Measurements from ENCODE around the gene DGCR6L.
"Not testable (repeated sequence)": the region's sequence is repeated elsewhere in the genome, so short reads cannot be mapped to it uniquely, and the experiment has no call there.

The DGCR6L gene

DNA sequence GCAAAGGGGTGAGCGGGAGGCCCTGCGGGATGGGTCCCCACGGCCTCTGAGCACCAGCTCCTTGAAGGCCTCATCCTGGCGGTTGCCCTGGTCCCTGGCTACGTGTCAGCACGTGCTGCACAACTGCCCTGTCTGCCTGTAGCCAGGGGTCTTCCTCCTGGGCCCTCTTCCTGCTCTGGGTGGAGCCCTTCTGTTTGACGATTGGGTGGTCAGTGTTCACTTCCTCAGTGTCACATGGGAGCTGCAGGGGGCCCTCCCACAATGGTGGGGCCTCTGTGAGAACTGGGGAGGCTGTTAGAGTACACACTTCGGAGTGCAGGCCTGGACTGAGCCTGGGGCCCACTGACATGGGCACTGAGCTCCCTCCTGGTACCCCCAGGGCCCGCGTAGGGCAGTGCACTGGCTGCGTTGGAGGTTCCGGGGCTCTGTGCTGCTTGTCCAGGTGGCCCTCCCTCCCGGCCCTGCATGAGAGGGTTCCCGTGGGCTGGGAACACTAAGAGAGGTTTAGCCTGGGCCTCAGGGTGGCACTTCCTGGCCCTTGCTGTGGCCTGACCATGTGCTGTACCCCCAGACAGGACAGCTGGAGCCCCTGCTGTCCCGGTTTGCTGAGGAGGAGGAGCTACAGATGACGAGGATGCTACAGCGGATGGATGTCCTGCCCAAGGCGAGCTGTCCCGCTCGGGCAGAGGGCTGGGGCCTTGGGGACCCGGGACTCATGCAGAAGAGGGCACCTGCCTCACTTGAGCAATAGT is 13.8 kb downstream of the DGCR6L start:
- H3K4me3 ChIP-seq (ENCODE audit: low read length): no peak overlapping the region
- no peak for DNase-seq (ENCODE audit: low read depth)
- no peak for TF ChIP-seq CTCF (conservative IDR thresholded peaks at IDR 0.05; ENCODE audit: low read depth, low read length)

DNA sequence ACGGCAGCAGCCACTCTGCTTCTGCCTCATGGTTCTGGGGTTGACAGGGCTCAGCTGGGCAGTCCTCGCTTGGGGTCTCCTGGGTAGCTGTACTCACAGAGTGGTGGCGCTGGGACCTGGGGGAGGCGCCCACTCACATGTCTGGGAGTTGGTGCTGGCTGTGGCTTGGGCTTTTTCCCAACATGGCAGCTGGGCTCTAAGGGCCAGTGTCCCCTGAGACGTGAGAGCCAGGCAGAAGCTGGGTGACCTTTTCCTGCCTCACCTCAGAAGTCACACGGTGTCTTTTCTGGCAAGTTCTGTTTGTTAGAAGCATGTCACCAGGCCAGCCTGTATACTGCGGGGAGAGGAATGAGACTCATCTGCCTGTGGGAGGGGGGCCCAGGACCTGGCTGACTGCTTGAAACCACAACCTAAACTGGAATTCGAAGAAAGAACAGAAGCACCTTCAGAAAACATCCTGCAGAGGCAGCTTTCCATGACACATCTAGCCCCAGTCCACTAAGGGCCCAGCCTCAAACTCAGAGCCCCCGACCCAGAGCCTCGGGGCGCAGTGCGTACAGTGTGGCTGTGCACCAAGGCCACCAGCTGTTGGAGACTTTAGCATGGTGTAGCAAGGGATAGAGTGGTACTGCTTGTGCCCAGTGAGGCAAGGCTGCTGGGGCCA is 14.5 kb downstream of the DGCR6L start:
- not testable (repeated sequence) for H3K4me3 ChIP-seq (ENCODE audit: low read length); DNase-seq (ENCODE audit: low read depth)

- H3K4me3 ChIP-seq (ENCODE audit: low read length): no peak overlapping the region
- DNase-seq (ENCODE audit: low read depth): no peak
- no peak for TF ChIP-seq CTCF (conservative IDR thresholded peaks at IDR 0.05; ENCODE audit: low read depth, low read length)
Observed at GRCh38 chr22:20304646-20305045, 15.2 kb downstream of the DGCR6L start.

DNA sequence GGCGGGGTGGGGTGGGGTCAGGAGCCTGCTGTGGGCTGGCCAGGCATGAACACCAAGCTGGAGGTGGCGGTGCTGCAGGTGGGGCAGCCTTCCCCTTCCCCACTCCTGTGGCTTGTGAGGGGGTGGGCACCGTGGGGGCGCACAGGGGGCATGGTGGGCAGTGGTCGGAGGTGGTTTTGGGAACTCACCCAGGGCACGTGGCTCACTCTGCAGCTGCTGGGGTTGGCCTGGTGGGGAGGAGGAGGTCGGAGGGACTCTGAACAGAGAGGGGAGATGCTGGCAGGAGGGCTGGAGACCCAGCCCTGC is 16.7 kb downstream of the DGCR6L start:
- H3K4me3 ChIP-seq (ENCODE audit: low read length); DNase-seq (ENCODE audit: low read depth): not testable (repeated sequence)

- TF ChIP-seq CTCF (conservative IDR thresholded peaks at IDR 0.05; ENCODE audit: low read depth, low read length): no peak
- DNase-seq (ENCODE audit: low read depth): no peak
- no peak overlapping the region for H3K4me3 ChIP-seq (ENCODE audit: low read length)
Observed at GRCh38 chr22:20302438-20303228, 17.2 kb downstream of the DGCR6L start.

GRCh38 chr22:20299746-20300136 is 20.1 kb downstream of the DGCR6L start:
- no peak for TF ChIP-seq CTCF (conservative IDR thresholded peaks at IDR 0.05; ENCODE audit: low read depth, low read length)
- DNase-seq (ENCODE audit: low read depth): no peak
- peak overlapping the region; percentile 37 for H3K4me3 ChIP-seq (ENCODE audit: low read length)

DNA sequence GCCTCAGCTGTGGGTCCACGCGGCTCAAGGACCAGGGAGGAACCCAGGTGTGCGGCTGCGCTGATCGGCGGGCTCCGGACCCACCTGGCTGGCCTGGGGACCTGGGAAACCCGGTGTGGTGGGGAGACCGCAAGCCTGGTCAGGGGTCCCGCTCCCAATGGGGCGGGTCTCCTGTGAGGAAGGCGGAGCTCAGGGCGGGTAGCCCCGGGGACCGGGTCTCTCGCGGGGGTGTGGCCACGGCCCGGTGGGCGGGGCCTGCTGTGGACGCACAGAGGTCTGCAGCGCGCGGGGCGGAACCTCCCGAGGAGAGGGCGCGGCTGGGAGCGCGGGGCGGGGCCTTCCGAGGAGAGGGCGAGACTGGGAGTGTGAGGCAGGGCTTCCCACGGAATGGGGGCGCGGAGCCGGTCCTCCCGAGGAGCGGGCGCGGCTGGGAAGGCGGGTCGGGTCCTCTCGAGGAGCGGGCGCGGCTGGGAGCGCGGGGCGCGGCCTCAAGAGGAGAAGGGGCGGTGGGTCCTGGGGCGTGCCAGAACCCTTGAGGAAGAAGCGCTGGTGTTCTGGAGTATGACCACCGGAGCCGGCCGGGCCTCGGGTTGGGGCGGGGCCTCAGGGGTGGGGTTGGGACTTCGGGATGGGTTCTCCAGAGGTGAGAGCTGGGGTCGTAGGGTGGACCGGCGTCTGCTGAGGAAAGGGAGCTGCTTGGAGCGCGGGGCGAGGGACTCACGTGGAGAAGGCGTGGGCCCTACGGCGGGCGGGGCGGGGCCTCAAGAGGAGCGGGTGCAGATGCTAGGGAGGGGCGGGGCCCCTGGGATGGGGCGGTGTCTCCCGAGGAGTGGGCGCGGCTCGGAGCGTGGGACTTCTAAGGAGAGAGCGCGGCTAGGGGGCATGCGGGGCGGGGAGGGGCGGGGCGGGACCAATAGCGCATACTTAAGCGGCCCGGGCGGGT is 20.8 kb downstream of the DGCR6L start:
- TF ChIP-seq CTCF (conservative IDR thresholded peaks at IDR 0.05; ENCODE audit: low read depth, low read length): no peak
- DNase-seq (ENCODE audit: low read depth): no peak
- H3K4me3 ChIP-seq (ENCODE audit: low read length): peak overlapping the region; percentile 37
